Loucy (cell line): Measurements from ENCODE around the gene SLITRK5.

Experiments
- H2AFZ ChIP-seq: fragments of 200-600 bp; sonication (generic); 2 replicates; pipeline ENCODE4 v1.6.0; 2016; ENCODE audit warnings: antibody characterized with exemption, mild to moderate bottlenecking, low read length, moderate library complexity
- H3F3A ChIP-seq: fragments of 200-600 bp; 2 replicates; pipeline ENCODE4 v1.6.0; 2016; ENCODE audit warnings: antibody characterized with exemption, low read depth, mild to moderate bottlenecking
- H3K27me3 ChIP-seq: fragments of 200-600 bp; sonication (generic); 2 replicates; pipeline ENCODE4 v1.6.1; 2014; ENCODE audit warnings: low read length, mild to moderate bottlenecking; ENCODE audit not compliant: insufficient read depth, poor library complexity, severe bottlenecking
- H3K36me3 ChIP-seq: fragments of 200-600 bp; sonication (generic); 2 replicates; pipeline ENCODE4 v1.6.1; 2016; ENCODE audit warnings: low read length; ENCODE audit not compliant: insufficient read depth
- H3K4me1 ChIP-seq: fragments of 200-600 bp; sonication (generic); 2 replicates; pipeline ENCODE4 v1.5.1; 2014; ENCODE audit warnings: low read length, mild to moderate bottlenecking; ENCODE audit not compliant: insufficient read depth, poor library complexity, severe bottlenecking
- H3K4me2 ChIP-seq: fragments of 200-600 bp; sonication (generic); 2 replicates; pipeline ENCODE4 v1.6.0; 2014; ENCODE audit warnings: antibody characterized with exemption, low read length, low read depth, mild to moderate bottlenecking; ENCODE audit not compliant: poor library complexity, severe bottlenecking
- H3K4me3 ChIP-seq: fragments of 200-600 bp; sonication (generic); 2 replicates; pipeline ENCODE4 v1.5.1; 2014; ENCODE audit warnings: low read length, mild to moderate bottlenecking, mixed read lengths; ENCODE audit not compliant: poor library complexity, severe bottlenecking
- H3K79me2 ChIP-seq: fragments of 200-600 bp; sonication (generic); 2 replicates; pipeline ENCODE4 v1.6.1; 2014; ENCODE audit warnings: low read length; ENCODE audit not compliant: insufficient read depth
- H3K9ac ChIP-seq: fragments of 200-600 bp; sonication (generic); 2 replicates; pipeline ENCODE4 v1.6.0; 2014; ENCODE audit warnings: mild to moderate bottlenecking, low read depth, low read length, moderate library complexity; ENCODE audit not compliant: poor library complexity, severe bottlenecking
- H3K9me2 ChIP-seq: fragments of 200-600 bp; sonication (generic); replicated peaks from 2 replicates; pipeline ENCODE4 v1.6.1; 2016; ENCODE audit warnings: low read depth, low read length, mixed read lengths
- H3K9me3 ChIP-seq: fragments of 200-600 bp; sonication (generic); 2 replicates; pipeline ENCODE4 v1.6.1; 2014; ENCODE audit warnings: mild to moderate bottlenecking, antibody characterized with exemption, low read length, low read depth; ENCODE audit not compliant: insufficient read depth
- H4K20me1 ChIP-seq: fragments of 200-600 bp; sonication (generic); 2 replicates; pipeline ENCODE4 v1.6.0; 2014; ENCODE audit warnings: antibody characterized with exemption, low read length, mild to moderate bottlenecking; ENCODE audit not compliant: insufficient read depth, poor library complexity, severe bottlenecking
- EZH2phosphoT487 ChIP-seq: fragments of 200-600 bp; IDR thresholded peaks from 2 replicates; pipeline ENCODE4 v1.6.1; 2018; ENCODE audit warnings: antibody characterized with exemption, mild to moderate bottlenecking, moderate library complexity, borderline replicate concordance
- TF ChIP-seq, protein P1 (sequence below): fragments of 200-600 bp; sonication (generic); conservative IDR thresholded peaks from 2 replicates; pipeline ENCODE4 v1.5.1; 2014; ENCODE audit warnings: mild to moderate bottlenecking, antibody characterized with exemption, low read length

The SLITRK5 gene

DNA sequence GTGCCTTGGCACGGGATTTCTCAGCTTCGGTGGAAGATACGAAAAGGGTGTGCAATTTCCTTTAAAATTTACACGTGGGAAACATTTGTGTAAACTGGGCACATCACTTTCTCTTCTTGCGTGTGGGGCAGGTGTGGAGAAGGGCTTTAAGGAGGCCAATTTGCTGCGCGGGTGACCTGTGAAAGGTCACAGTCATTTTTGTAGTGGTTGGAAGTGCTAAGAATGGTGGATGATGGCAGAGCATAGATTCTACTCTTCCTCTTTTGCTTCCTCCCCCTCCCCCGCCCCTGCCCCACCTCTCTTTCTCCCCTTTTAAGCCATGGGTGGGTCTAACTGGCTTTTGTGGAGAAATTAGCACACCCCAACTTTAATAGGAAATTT lies 7.2 kb downstream of the SLITRK5 start:
- Histone ChIP-seq H3K27me3 (no peaks in the 10 kb centered on the region), H3K36me3 (no peaks in the 10 kb centered on the region), H3K79me2 (no peaks in the 10 kb centered on the region), H2AFZ (no peak overlapping the region), H3K4me1 (no peaks in the 10 kb centered on the region), H3K9me3 (no peaks in the 10 kb centered on the region), H4K20me1 (no peaks in the 10 kb centered on the region), H3K9ac (no peak overlapping the region), H3K4me2 (no peak overlapping the region), H3F3A (no peaks in the 10 kb centered on the region), H3K4me3 (no peak overlapping the region), H3K9me2 (no peaks in the 10 kb centered on the region)
- TF ChIP-seq, protein P1, sequence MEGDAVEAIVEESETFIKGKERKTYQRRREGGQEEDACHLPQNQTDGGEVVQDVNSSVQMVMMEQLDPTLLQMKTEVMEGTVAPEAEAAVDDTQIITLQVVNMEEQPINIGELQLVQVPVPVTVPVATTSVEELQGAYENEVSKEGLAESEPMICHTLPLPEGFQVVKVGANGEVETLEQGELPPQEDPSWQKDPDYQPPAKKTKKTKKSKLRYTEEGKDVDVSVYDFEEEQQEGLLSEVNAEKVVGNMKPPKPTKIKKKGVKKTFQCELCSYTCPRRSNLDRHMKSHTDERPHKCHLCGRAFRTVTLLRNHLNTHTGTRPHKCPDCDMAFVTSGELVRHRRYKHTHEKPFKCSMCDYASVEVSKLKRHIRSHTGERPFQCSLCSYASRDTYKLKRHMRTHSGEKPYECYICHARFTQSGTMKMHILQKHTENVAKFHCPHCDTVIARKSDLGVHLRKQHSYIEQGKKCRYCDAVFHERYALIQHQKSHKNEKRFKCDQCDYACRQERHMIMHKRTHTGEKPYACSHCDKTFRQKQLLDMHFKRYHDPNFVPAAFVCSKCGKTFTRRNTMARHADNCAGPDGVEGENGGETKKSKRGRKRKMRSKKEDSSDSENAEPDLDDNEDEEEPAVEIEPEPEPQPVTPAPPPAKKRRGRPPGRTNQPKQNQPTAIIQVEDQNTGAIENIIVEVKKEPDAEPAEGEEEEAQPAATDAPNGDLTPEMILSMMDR, result no peak
- no peak for TF ChIP-seq EZH2phosphoT487

DNA sequence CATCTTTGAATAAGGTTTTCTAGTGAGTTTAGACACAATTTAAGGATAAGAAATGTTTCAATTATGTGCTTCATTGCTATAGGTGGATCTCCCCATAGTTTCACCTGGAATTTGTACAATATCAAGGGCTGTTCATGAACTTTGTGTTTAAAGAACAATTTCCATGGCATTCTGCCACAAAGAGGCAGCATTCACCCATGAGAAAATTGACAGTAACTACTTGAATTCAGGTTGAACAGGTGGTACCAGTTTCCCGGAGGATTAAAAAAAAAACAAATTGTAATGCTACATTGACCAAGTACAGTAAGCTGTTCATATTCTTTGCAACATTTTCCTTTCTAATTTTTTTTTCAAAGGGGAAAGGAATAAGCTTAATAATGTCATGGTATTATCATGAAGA lies 9.1 kb downstream of the SLITRK5 start:
- Histone ChIP-seq H3K36me3 (no peaks in the 10 kb centered on the region), H3K9me3 (no peaks in the 10 kb centered on the region), H2AFZ (no peak overlapping the region), H3K9me2 (no peaks in the 10 kb centered on the region), H3F3A (no peaks in the 10 kb centered on the region), H4K20me1 (no peaks in the 10 kb centered on the region), H3K4me3 (no peak overlapping the region), H3K9ac (no peak overlapping the region), H3K4me1 (no peaks in the 10 kb centered on the region), H3K27me3 (no peaks in the 10 kb centered on the region), H3K4me2 (no peak overlapping the region), H3K79me2 (no peaks in the 10 kb centered on the region)
- no peak for TF ChIP-seq EZH2phosphoT487
- TF ChIP-seq, protein P1, result no peak

DNA sequence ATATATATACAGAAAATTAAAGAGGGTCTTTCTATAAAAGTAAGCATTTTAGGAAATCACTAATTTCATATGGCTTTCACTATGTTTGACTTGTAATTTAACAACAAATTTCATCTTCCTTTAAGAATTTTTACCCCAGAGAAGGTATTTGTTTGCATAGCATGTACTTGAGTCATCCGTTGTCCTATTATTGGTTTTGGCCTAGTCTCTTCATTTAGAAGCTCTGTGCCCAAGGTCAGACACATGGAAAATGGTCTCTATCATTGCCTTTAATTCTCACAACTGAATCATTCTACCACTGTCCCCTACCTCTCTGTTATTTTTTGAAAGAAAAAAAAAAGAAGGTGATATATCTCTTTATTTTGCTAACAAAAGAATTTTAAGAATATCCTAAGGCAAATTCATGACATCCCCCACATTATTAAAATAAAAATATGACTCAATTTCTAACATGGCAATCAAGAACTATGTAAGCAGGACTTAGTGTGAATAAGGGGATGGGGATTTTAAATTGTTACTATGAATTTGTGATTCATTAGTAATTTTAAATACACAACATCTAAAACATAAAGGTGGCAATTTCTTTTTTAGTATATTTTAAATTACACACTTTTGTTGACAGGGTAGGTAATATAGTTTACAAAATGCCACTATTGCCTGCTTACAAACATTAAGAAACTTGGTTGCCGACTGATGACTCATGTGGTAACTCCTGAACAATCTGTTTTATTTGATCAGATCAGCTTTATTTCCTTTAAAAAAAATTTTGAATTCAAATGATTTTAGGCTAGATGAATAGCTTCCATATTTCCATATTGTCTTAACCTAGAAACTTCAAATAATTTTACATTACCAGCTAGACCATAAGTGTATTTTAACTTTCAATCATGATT lies 13.9 kb downstream of the SLITRK5 start:
- no peaks in the 10 kb centered on the region for H3K9me2 ChIP-seq
- H3K4me1 ChIP-seq, result no peaks in the 10 kb centered on the region
- no peaks in the 10 kb centered on the region for H3K79me2 ChIP-seq
- no peak overlapping the region for H3K4me2 ChIP-seq
- no peaks in the 10 kb centered on the region for H3F3A ChIP-seq
- H3K9ac ChIP-seq, result no peak overlapping the region
- H3K27me3 ChIP-seq, result no peaks in the 10 kb centered on the region
- H4K20me1 ChIP-seq, result no peaks in the 10 kb centered on the region
- TF ChIP-seq, protein P1, result no peak
- TF ChIP-seq EZH2phosphoT487, result no peak
- H3K9me3 ChIP-seq, result no peaks in the 10 kb centered on the region
- H2AFZ ChIP-seq, result no peak overlapping the region
- H3K36me3 ChIP-seq, result no peaks in the 10 kb centered on the region
- no peak overlapping the region for H3K4me3 ChIP-seq
